Activated naive CD8-positive, alpha-beta T cell (primary cell): ENCODE data around the gene IMMT.

Experiments
- H3K27ac Mint-ChIP-seq: one replicate; pipeline ENCODE4 v1.8.0; 2021; ENCODE audit warnings: mixed read lengths
- H3K27me3 Mint-ChIP-seq: one replicate; pipeline ENCODE4 v1.8.0; 2021; ENCODE audit warnings: mixed read lengths
- H3K36me3 Mint-ChIP-seq: one replicate; pipeline ENCODE4 v1.8.0; 2021; ENCODE audit warnings: mixed read lengths
- H3K4me1 Mint-ChIP-seq: one replicate; pipeline ENCODE4 v1.8.0; 2021; ENCODE audit warnings: low read depth, mixed read lengths
- H3K4me3 Mint-ChIP-seq: one replicate; pipeline ENCODE4 v1.8.0; 2021; ENCODE audit warnings: mild to moderate bottlenecking, mixed read lengths
- H3K9me3 Mint-ChIP-seq: one replicate; pipeline ENCODE4 v1.8.0; 2021; ENCODE audit warnings: low read depth, mixed read lengths

The IMMT gene

DNA sequence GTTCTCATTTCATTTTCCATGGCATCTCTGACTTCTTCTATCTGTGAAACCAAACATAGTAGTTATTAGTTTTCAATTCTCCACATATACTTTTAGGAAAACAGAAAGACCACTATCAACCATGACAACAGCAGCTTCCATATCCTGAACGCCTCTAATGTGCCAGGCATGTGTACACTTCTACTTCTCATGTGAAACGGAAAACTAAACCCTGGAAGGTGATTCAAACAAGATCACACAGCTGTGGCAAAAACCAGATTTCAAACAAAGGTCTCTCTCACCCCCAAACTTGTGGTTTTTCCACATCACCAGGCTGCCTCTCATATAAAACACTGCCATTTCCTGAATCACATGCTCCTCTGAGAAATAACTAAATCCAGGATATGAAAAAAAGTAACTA is 47.5 kb downstream of the IMMT start:
- H3K36me3 Mint-ChIP-seq: peaks cover 9% of the 10 kb centered on the region
- H3K27ac Mint-ChIP-seq: peak overlapping the region; percentile 11
- no peak overlapping the region for H3K4me3 Mint-ChIP-seq
- H3K4me1 Mint-ChIP-seq: no peaks in the 10 kb centered on the region
- H3K9me3 Mint-ChIP-seq: no peaks in the 10 kb centered on the region
- no peaks in the 10 kb centered on the region for H3K27me3 Mint-ChIP-seq

DNA sequence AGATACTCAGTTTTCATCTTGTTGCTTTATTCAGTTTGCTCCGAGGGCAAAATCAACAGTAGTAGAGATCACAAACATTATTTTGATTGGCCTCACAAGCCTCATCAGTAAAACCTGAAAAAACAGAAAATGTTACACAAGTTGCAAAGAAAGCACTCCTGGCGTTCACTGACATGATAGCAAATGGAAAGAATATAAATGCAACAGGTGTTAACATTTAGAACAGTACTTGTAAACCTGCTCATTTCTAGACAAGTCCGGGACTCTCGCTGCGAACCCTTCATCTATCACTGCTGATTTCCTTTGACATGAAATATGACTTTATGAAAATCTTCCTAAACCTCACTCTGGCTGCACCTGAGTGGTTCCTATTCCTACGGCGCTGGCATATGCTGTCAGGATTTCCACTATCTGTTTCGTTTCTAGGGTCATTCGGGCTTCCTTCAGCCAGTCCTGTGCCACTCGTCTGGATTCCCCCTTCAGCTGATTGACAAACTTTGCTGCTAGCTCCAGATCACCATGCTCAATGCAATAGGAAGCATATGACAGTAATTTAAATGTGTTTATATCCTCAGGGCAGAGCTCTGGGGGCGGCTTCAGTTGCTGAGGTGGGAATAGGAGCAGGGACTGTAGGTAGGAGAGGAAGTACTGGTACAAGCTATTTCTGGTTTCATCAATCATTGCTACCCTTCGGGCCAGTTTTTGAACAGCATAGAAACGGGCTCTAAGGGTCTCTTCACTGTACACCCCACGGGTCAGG is 51.2 kb downstream of the IMMT start:
- Mint-ChIP-seq H3K9me3 (no peaks in the 10 kb centered on the region), H3K27ac (no peak overlapping the region), H3K36me3 (peaks cover 11% of the 10 kb centered on the region)

GRCh38 chr2:86143307-86143706 is 52.0 kb downstream of the IMMT start:
- Mint-ChIP-seq H3K4me1 (peaks cover 19% of the 10 kb centered on the region), H3K4me3 (no peak overlapping the region), H3K9me3 (no peaks in the 10 kb centered on the region)

More for the DNA sequence above, 51.2 kb downstream of the IMMT start:
- Mint-ChIP-seq H3K27me3 (no peaks in the 10 kb centered on the region), H3K4me3 (no peak overlapping the region), H3K4me1 (peaks cover 14% of the 10 kb centered on the region)

DNA sequence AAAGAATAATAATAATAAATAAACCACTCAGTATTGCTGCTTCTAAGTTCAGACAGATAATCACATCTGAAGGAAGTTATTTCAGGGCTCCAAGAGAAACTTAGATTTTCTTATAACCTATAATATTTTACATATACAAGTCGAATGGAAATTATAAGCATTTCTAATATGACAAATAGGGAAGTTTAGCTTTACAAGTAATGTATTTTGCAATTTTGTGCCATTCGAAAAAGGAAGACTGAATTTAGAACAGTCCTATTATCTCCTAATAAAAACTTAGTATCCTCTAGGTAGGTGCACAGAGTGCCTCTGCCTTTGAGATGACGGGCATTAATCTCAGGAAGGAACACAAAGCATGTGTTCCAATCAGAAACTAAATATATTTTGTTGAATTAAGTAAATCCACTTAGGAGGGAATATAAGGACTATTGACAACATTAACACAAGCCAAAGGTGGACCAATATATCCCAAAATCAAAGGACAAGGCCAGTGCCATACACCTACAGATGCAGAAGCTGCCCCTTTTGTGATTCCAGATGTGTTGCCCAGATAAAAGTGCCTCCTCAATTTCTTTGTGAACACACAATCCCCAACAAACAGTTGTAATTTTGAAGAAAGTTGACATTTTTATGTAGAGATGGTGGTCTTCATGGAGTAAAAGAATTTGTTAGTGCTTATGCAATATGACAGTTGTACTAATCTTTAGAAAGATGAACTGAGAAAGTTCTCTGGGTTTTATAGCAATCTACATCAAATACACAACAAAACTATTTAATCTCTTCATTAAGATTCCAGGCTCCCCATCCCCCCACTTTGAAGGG is 52.6 kb downstream of the IMMT start:
- Mint-ChIP-seq H3K36me3 (peaks cover 9% of the 10 kb centered on the region), H3K27ac (peak overlapping the region; percentile 70), H3K4me3 (no peak overlapping the region), H3K4me1 (peaks cover 19% of the 10 kb centered on the region), H3K27me3 (no peaks in the 10 kb centered on the region), H3K9me3 (no peaks in the 10 kb centered on the region)

More at GRCh38 chr2:86143307-86143706, 52.0 kb downstream of the IMMT start:
- peak overlapping the region; percentile 70 for H3K27ac Mint-ChIP-seq
- peaks cover 11% of the 10 kb centered on the region for H3K36me3 Mint-ChIP-seq
- no peaks in the 10 kb centered on the region for H3K27me3 Mint-ChIP-seq

- Mint-ChIP-seq H3K36me3 (peaks cover 11% of the 10 kb centered on the region), H3K27me3 (no peaks in the 10 kb centered on the region), H3K4me1 (peaks cover 19% of the 10 kb centered on the region), H3K27ac (peak overlapping the region; percentile 59), H3K9me3 (no peaks in the 10 kb centered on the region), H3K4me3 (no peak overlapping the region)
These were observed 54.3 kb downstream of the IMMT start for GRCh38 chr2:86140969-86141392.

GRCh38 chr2:86139981-86140380 is 55.3 kb downstream of the IMMT start:
- H3K27me3 Mint-ChIP-seq: no peaks in the 10 kb centered on the region
- H3K27ac Mint-ChIP-seq: peak overlapping the region; percentile 58
- H3K36me3 Mint-ChIP-seq: peaks cover 17% of the 10 kb centered on the region
- no peak overlapping the region for H3K4me3 Mint-ChIP-seq
- H3K4me1 Mint-ChIP-seq: peaks cover 19% of the 10 kb centered on the region
- no peaks in the 10 kb centered on the region for H3K9me3 Mint-ChIP-seq

- H3K27ac Mint-ChIP-seq: peak overlapping the region; percentile 62
- H3K36me3 Mint-ChIP-seq: peaks cover 16% of the 10 kb centered on the region
- H3K9me3 Mint-ChIP-seq: no peaks in the 10 kb centered on the region
- peaks cover 19% of the 10 kb centered on the region for H3K4me1 Mint-ChIP-seq
- no peak overlapping the region for H3K4me3 Mint-ChIP-seq
- H3K27me3 Mint-ChIP-seq: no peaks in the 10 kb centered on the region
These were observed 56.3 kb downstream of the IMMT start for GRCh38 chr2:86138736-86139625.

GRCh38 chr2:86136141-86136540 is 59.1 kb downstream of the IMMT start:
- Mint-ChIP-seq H3K4me1 (peaks cover 19% of the 10 kb centered on the region), H3K27ac (no peak overlapping the region), H3K36me3 (peaks cover 12% of the 10 kb centered on the region)

DNA sequence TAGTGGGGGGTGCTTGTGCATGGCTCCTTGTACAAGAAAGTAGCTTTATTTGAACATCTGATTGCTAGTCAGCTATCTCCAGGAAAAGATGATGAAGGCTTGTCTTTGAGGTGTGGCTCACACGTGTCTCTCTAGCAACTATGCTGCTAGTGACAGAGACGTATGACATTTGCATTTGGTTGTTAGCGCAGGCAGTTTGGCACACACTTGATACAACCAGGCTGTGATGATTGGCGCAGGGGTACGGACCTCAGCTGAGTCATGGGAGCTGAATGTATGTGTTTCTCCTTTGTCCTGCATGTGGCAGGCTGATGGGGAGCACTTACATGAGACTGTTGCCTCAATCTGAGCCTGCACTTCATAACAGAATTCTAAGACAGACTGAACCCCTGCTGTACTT is 59.6 kb downstream of the IMMT start:
- H3K4me3 Mint-ChIP-seq: no peak overlapping the region
- H3K9me3 Mint-ChIP-seq: no peaks in the 10 kb centered on the region
- H3K27ac Mint-ChIP-seq: no peak overlapping the region
- H3K27me3 Mint-ChIP-seq: no peaks in the 10 kb centered on the region
- H3K36me3 Mint-ChIP-seq: peaks cover 12% of the 10 kb centered on the region
- peaks cover 19% of the 10 kb centered on the region for H3K4me1 Mint-ChIP-seq

More at GRCh38 chr2:86136141-86136540, 59.1 kb downstream of the IMMT start:
- H3K27me3 Mint-ChIP-seq: no peaks in the 10 kb centered on the region
- no peaks in the 10 kb centered on the region for H3K9me3 Mint-ChIP-seq
- no peak overlapping the region for H3K4me3 Mint-ChIP-seq

- H3K9me3 Mint-ChIP-seq: no peaks in the 10 kb centered on the region
- no peaks in the 10 kb centered on the region for H3K27me3 Mint-ChIP-seq
- no peak overlapping the region for H3K27ac Mint-ChIP-seq
- no peak overlapping the region for H3K4me3 Mint-ChIP-seq
- H3K4me1 Mint-ChIP-seq: peaks cover 10% of the 10 kb centered on the region
- peaks cover 12% of the 10 kb centered on the region for H3K36me3 Mint-ChIP-seq
These were observed 60.6 kb downstream of the IMMT start for GRCh38 chr2:86134709-86135108.

DNA sequence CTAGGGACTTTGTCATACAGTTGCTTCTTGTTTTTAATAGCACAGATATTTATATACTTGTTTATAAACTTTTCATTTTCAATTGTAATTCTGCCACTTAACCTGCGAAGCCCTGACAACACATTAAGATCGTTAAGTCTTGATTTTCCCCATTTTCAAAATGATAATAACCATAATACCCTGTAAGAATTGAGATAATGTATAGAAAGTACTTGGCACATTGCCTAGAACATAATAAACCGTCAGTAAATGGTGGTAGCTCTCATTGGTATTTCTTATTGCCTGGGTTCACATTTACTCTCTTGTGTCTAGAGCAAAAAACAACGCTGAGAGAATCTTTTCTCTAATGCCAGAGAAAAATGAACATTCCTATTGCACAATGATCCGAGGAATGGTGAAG is 70.6 kb downstream of the IMMT start:
- Mint-ChIP-seq H3K4me3 (no peak overlapping the region), H3K9me3 (no peaks in the 10 kb centered on the region), H3K36me3 (peaks cover 5% of the 10 kb centered on the region), H3K27ac (no peak overlapping the region), H3K27me3 (no peaks in the 10 kb centered on the region), H3K4me1 (no peaks in the 10 kb centered on the region)

DNA sequence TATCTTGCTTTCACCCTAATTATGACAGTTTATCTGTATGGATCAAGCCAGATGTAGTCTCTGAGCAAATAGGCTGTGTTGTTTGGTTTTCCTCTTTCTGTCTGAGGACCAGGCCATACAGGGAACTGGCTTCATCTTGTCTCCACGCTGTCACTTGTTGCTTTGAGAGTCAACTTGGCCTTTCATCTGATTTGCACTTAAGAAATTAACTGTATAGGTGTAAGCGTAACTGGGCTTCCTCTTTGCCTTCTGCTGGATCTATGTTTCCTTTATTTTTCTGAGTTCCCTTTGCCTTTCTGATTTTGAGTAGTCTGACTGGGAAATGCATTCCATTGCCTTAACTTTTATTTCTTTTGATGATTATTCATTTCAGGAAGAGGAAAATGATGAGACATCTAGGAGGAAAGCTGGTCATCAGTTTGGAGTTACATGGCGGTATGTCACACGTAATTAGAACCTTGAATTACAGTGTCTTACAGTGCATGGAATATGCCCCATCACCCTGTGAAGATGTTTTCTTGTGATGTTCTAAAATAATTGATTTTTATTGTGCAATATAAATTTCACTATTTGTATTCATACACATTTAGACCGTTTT is 71.8 kb downstream of the IMMT start:
- H3K4me1 Mint-ChIP-seq: no peaks in the 10 kb centered on the region
- peaks cover 5% of the 10 kb centered on the region for H3K36me3 Mint-ChIP-seq
- no peak overlapping the region for H3K27ac Mint-ChIP-seq
- no peaks in the 10 kb centered on the region for H3K27me3 Mint-ChIP-seq
- H3K4me3 Mint-ChIP-seq: no peak overlapping the region
- H3K9me3 Mint-ChIP-seq: no peaks in the 10 kb centered on the region

GRCh38 chr2:86118130-86118529 is 77.1 kb downstream of the IMMT start:
- no peaks in the 10 kb centered on the region for H3K27me3 Mint-ChIP-seq
- H3K4me3 Mint-ChIP-seq: no peak overlapping the region
- peaks cover 14% of the 10 kb centered on the region for H3K36me3 Mint-ChIP-seq
- H3K27ac Mint-ChIP-seq: no peak overlapping the region
- H3K9me3 Mint-ChIP-seq: no peaks in the 10 kb centered on the region
- H3K4me1 Mint-ChIP-seq: peaks cover 12% of the 10 kb centered on the region

DNA sequence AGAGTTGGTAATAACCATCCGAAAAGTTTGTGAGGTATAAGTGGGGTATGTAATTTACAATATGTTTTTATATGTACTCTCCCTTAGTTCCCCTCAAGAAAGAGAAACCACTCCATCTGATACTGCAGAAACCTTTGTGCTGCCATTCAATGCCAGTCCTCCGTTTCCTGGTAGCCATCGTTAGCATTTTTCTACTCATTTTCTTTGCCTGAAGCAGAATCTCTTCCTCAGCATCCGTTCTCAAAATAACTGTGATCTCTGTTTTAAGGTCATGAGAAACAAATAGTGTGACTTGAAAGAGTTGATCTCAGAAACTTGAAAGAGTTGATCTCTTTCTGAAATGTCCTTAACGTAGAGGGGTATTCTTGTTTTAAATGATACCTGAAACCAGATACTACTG is 88.2 kb downstream of the IMMT start:
- Mint-ChIP-seq H3K27me3 (no peaks in the 10 kb centered on the region), H3K36me3 (peaks cover 37% of the 10 kb centered on the region), H3K27ac (peak overlapping the region; percentile 100), H3K4me1 (peaks cover 60% of the 10 kb centered on the region), H3K4me3 (peak overlapping the region; percentile 93), H3K9me3 (no peaks in the 10 kb centered on the region)
